H1 (cell line): Measurements from ENCODE around the gene FOXO1. TPM values are rescaled to one million over a fixed set of nuclear protein-coding genes. Genes with fewer than 3 reads are reported as not detected.

Experiments used
- BACH1 ChIP-seq: IDR thresholded peaks from 2 replicates; pipeline ENCODE4 v1.6.1; 2012; ENCODE audit warnings: low read length, improper control_type of control experiment
- CTBP2 ChIP-seq: IDR thresholded peaks from 2 replicates; pipeline ENCODE4 v1.7.0; 2011; ENCODE audit warnings: borderline replicate concordance, mild to moderate bottlenecking, moderate library complexity, mixed read lengths, low read length; ENCODE audit not compliant: insufficient read depth, insufficient read length
- EP300 ChIP-seq, 2 experiments: IDR thresholded peaks; 1 replicate in 1 of 2; 2 replicates in 1 of 2; pipeline ENCODE4 v1.6.1; 2011 to 2012; ENCODE audit warnings: low read depth in 2 of 2, low read length in 2 of 2, mild to moderate bottlenecking in 2 of 2, borderline replicate concordance in 1 of 2, inconsistent platforms in 1 of 2, moderate library complexity in 1 of 2
- EZH2 ChIP-seq: fragments of 200-600 bp; sonication (generic); IDR thresholded peaks from 2 replicates; pipeline ENCODE4 v1.7.1; 2012; ENCODE audit warnings: low read depth, mild to moderate bottlenecking, moderate library complexity, low read length, inconsistent platforms; ENCODE audit not compliant: severe bottlenecking
- GTF2F1 ChIP-seq: IDR thresholded peaks from 2 replicates; pipeline ENCODE4 v1.6.1; 2012; ENCODE audit warnings: low read depth, low read length, improper control_type of control experiment, borderline replicate concordance
- KDM4A ChIP-seq: IDR thresholded peaks from one replicate; pipeline ENCODE4 v1.7.1; 2012; ENCODE audit warnings: low read depth, mild to moderate bottlenecking, moderate library complexity, low read length, inconsistent platforms; ENCODE audit not compliant: severe bottlenecking
- NRF1 ChIP-seq: IDR thresholded peaks from 2 replicates; pipeline ENCODE4 v1.6.1; 2011; ENCODE audit warnings: mild to moderate bottlenecking, low read depth, low read length, improper control_type of control experiment
- PHF8 ChIP-seq: fragments of 200-600 bp; sonication (generic); conservative IDR thresholded peaks from 2 replicates; pipeline ENCODE4 v1.7.1; 2012; ENCODE audit warnings: low read depth, mild to moderate bottlenecking, inconsistent platforms, low read length, moderate library complexity
- POLR2AphosphoS5 ChIP-seq: IDR thresholded peaks from 2 replicates; pipeline ENCODE4 v1.6.1; 2011; ENCODE audit warnings: low read depth, low read length
- RAD21 ChIP-seq, 2 experiments: IDR thresholded peaks in 1 of 2; conservative IDR thresholded peaks in 1 of 2; 2 replicates each; pipeline ENCODE4 v1.6.1; 2011; ENCODE audit warnings: low read depth in 2 of 2, low read length in 2 of 2, improper control_type of control experiment in 1 of 2, inconsistent platforms in 1 of 2, mild to moderate bottlenecking in 1 of 2, moderate library complexity in 1 of 2
- RBBP5 ChIP-seq: IDR thresholded peaks from 2 replicates; pipeline ENCODE4 v1.7.1; 2012; ENCODE audit warnings: low read depth, mild to moderate bottlenecking, inconsistent platforms, low read length, moderate library complexity, borderline replicate concordance
- RNF2 ChIP-seq: fragments of 200-900, 300-1000 bp; sonication (generic); IDR thresholded peaks from 2 replicates; pipeline ENCODE4 v1.7.1; 2016; ENCODE audit warnings: borderline replicate concordance, low read depth, mild to moderate bottlenecking, antibody characterized with exemption, low read length; ENCODE audit not compliant: poor library complexity, severe bottlenecking; ENCODE audit errors: missing control alignments
- RXRA ChIP-seq: IDR thresholded peaks from 2 replicates; pipeline ENCODE4 v1.6.1; 2011; ENCODE audit warnings: low read depth, mild to moderate bottlenecking, low read length, moderate library complexity; ENCODE audit not compliant: insufficient read depth
- SAP30 ChIP-seq: fragments of 300-600 bp; sonication (generic); IDR thresholded peaks from 2 replicates; pipeline ENCODE4 v1.7.1; 2012; ENCODE audit warnings: low read length, moderate library complexity, mild to moderate bottlenecking, inconsistent platforms; ENCODE audit not compliant: insufficient read depth, insufficient replicate concordance
- SP1 ChIP-seq: IDR thresholded peaks from 2 replicates; pipeline ENCODE4 v1.6.1; 2011; ENCODE audit warnings: low read depth, low read length
- SRF ChIP-seq: IDR thresholded peaks from 2 replicates; pipeline ENCODE4 v1.6.1; 2011; ENCODE audit warnings: mild to moderate bottlenecking, low read depth, low read length, moderate library complexity
- TCF12 ChIP-seq: IDR thresholded peaks from 2 replicates; pipeline ENCODE4 v1.6.1; 2011; ENCODE audit warnings: low read depth, mild to moderate bottlenecking, low read length
- ZNF274 ChIP-seq: IDR thresholded peaks from 2 replicates; pipeline ENCODE4 v1.7.0; 2012; ENCODE audit warnings: low read length, borderline replicate concordance; ENCODE audit errors: extremely low read depth
- polyA plus RNA-seq, 7 experiments: library from polyadenylated mRNA; depleted of rRNA in 3 of 7; stranded (reverse) in 5 of 7; unstranded in 2 of 7; fragments of >200 nt in 5 of 7; fragments of 200-250 nt in 2 of 7; gene quantifications; 1 replicate in 5 of 7; 2 replicates in 1 of 7; 4 replicates in 1 of 7; pipeline versions ENCODE4 v1.2.1 to v1.2.3, GENCODE V29; 2011 to 2013; ENCODE audit warnings: missing spikeins in 2 of 7, mixed read lengths in 2 of 7
- total RNA-seq: library from RNA; stranded (reverse); fragmentation: NEBNext Ultra II Directional; extraction: Animal tissue kit (Norgen Biotek cat#: 25700); gene quantifications from 2 replicates; pipeline ENCODE4 v1.2.1, GENCODE V29; 2021
- TF ChIP-seq, protein P1 (sequence below): IDR thresholded peaks from 2 replicates; pipeline ENCODE4 v1.6.1; 2012; ENCODE audit warnings: low read length, inconsistent platforms
- TF ChIP-seq, protein P2 (sequence below): IDR thresholded peaks from 2 replicates; pipeline ENCODE4 v1.6.1; 2012; ENCODE audit warnings: inconsistent platforms

Gene FOXO1
- total and polyA plus RNA-seq, 2 of the 8 experiments (the other 6 are each of a cell fraction or from before 2014, with no cell fraction given), result 35.3 to 56.9 TPM

DNA sequence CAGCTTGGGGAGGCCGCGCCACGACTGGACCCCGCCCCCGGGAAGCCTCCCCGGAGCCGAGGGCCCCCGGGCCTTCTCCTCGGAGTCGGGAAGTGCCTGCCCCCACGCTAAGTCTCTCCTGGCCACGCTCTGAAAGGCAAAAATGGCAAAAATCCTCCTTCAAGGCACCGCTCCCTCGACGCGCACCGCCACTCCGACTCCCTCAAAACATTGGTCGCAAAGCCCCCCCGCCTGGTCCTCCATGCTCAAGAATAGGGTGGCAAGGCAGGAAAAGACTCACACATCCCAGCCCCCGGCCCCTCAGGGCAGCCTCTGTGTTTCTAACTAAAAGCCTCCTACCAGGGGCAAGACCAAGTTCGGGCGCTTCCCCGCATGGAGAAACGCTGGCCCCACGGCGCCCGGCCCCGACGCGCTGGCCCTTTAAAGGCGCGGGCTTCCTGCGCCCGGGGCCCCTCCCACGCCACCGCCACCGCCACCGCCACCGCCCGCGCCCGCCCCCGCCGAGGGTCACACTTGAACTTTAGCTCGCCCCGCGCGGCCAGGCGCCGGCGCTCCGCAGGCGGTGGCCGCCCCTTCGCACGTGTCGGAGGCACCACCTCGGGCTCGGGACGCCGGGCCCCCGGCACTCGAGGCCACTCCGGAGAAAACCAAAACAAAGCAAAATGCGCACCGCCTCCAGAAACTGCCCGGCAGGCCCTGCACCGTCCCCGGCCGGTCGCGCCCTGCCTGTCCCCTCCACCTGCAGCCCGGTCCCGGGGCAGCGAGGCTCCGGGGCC, 1.9 kb downstream of the FOXO1 start (continued):
- TF ChIP-seq EZH2 (no peak), RAD21 (IDR thresholded peaks at IDR 0.05 in 1 of 2, conservative IDR thresholded peaks at IDR 0.05 in 1 of 2; ENCODE audit: low read depth in 2 of 2, low read length in 2 of 2) (no peak), KDM4A (peak; percentile 5), RXRA (no peak), NRF1 (no peak), PHF8 (no peak), RNF2 (no peak), POLR2AphosphoS5 (no peak), GTF2F1 (no peak), RBBP5 (no peak), SP1 (no peak), ZNF274 (no peak), EP300 (IDR thresholded peaks at IDR 0.05; ENCODE audit: borderline replicate concordance in 1 of 2, low read depth in 2 of 2, low read length in 2 of 2) (no peak), TCF12 (no peak), BACH1 (no peak), CTBP2 (peak; percentile 11), SAP30 (peak; percentile 52), SRF (no peak)
- TF ChIP-seq, protein P1, sequence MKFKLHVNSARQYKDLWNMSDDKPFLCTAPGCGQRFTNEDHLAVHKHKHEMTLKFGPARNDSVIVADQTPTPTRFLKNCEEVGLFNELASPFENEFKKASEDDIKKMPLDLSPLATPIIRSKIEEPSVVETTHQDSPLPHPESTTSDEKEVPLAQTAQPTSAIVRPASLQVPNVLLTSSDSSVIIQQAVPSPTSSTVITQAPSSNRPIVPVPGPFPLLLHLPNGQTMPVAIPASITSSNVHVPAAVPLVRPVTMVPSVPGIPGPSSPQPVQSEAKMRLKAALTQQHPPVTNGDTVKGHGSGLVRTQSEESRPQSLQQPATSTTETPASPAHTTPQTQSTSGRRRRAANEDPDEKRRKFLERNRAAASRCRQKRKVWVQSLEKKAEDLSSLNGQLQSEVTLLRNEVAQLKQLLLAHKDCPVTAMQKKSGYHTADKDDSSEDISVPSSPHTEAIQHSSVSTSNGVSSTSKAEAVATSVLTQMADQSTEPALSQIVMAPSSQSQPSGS, result no peak
- TF ChIP-seq, protein P2, sequence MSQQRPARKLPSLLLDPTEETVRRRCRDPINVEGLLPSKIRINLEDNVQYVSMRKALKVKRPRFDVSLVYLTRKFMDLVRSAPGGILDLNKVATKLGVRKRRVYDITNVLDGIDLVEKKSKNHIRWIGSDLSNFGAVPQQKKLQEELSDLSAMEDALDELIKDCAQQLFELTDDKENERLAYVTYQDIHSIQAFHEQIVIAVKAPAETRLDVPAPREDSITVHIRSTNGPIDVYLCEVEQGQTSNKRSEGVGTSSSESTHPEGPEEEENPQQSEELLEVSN, result no peak
